GM19463 (cell line): ENCODE measurements around the gene VANGL1.

Experiments used
- ATAC-seq: cut with Tn5 transposase; IDR thresholded peaks from one replicate; pipeline ENCODE4 v1.9.1; 2021; ENCODE audit warnings: mild to moderate bottlenecking, moderate library complexity; ENCODE audit not compliant: unreplicated experiment

The VANGL1 gene

DNA sequence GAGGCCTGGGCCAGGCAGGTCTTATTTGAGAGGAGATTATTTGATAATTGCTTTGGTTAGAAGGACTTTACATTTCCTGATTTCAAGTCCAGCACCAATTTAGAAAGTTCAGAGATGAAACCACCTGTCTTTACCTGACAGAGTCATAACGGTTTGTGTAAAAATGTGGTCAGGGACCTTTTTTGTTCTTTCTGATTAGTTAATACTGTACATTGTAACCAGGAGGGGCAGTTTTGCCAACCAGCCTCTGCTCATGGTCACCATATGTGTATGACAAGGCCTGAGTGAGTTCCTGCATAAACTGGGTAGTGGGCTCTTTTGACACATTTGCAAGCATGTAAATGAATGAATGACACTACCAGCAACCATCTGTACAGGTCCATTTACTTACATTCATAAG lies 55.8 kb downstream of the VANGL1 start:
- no peak for ATAC-seq

DNA sequence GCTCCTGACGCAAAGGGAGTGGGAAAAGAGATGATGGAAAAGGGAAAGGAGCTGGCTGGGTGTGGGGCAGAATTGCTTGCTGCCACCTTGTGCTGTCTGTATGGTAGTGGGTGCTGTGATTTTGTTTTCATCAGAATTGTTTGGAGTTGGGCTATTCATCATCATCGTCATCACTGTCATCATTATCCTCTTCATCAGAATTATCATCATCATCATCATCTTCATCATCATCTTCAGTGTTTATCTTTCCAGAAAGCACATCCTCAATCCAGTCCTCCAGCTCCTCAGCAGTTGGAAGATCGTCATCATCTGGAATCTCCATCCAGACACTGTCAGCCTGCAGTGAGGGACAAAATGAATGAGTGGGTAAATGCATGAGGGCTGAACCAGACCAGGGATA lies 59.3 kb downstream of the VANGL1 start:
- no peak for ATAC-seq

DNA sequence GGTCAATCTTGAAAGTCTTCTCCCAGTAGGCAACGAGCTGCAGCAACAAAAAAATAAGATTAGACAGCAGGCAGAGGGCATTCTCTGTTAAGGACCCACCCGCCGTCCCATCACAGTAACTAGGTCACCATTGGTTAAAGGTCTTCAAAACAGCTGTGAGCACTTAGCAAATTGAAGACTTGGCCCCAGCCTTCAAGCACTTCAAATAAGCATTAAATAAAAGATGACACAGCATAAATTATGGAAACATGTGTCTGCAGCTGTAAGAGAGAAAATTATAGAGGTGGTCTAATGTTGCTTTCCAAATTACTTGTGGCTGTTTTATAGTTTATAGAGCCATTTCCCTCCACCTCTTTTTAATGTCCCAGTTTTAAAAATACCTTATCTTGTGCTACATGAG lies 61.2 kb downstream of the VANGL1 start:
- no peak for ATAC-seq

DNA sequence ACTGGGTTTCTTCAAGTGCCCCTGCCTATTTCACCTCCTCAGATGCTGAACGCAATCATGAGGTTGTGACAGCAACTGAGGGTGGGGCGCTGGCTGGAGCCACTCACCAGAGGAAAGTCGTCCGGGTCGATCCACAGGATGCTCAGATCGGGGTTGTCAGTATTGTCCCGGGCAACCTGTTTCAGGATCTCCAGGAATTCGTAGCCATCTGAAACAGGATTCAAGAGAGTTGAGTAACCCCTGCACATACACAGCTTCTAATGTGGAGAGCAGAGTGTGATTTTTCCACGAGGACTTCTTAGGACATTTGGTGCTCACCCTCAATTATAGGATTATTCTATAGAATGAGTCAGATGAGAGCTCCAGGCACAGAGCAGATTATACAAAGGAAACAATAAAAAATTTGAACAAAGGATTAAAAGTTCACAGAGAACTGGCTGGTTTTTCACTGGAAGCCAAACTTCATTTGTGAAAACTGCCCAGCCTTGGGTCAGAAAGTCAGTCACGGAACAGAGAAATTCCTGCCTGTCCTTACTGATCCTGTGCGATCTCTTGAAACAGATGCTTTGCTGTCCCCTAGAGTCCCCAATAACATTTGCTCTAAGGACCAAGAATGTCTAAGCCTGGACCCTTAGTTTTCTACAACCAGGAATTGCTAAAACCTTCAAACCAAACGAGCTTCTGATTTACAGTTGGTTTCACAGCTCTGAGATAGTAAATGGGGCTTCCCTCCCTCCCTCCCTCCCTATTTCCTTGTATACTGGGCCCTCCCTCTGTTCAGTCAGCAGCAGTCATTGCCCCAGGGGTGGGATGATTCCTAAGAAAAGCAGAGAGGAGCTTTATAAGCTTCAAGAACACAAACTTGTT lies 63.5 kb downstream of the VANGL1 start:
- ATAC-seq, result no peak

GRCh38 chr1:115705963-115706362 lies 64.2 kb downstream of the VANGL1 start:
- no peak for ATAC-seq

GRCh38 chr1:115706587-115707425 lies 65.0 kb downstream of the VANGL1 start:
- ATAC-seq, result no peak

DNA sequence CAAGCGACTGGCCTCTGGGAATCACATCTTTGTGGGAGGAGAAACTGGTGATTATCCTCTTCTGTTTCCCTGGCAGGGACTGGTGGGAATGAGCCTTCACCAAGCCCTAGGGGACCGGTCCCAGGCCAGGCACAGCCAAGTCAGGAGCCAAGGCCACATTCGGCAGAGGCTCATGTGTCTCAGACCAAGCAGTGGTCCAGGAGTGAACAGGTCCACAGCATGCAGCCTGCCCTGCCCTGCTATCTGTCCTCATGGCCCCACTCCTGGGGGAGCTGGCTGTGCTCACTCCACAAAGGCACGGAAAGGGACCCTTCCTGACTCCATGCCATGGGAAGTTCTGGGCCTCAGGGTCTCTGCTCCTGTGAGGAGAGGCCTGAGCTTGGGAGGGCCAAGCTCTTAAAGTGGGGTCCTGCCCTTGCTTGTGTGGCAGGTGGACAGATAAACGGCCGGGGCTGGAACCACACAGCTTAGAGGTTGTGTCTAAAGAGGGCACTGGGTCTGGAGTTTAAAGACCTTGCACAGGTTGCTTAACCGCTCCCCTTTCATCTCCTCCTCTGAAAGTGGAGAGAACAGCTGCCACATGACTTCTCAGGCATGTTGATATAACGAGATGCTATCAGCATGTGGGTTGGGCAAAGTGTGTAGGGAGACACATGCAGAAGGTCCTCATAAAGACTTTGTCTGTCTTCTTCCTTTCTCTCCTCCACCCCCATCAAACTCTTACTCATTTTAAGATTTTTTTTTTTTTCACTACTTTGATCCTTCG lies 69.3 kb downstream of the VANGL1 start:
- ATAC-seq, result no peak

- no peak for ATAC-seq
These were observed 71.3 kb downstream of the VANGL1 start for GRCh38 chr1:115712911-115713609.

- no peak for ATAC-seq
These were observed 72.1 kb downstream of the VANGL1 start for GRCh38 chr1:115713906-115714305.

GRCh38 chr1:115714572-115715141 lies 72.9 kb downstream of the VANGL1 start:
- no peak for ATAC-seq

- ATAC-seq, result no peak
These were observed 75.8 kb downstream of the VANGL1 start for GRCh38 chr1:115717541-115717940.

- no peak for ATAC-seq
These were observed 76.4 kb downstream of the VANGL1 start for GRCh38 chr1:115718011-115718754.

DNA sequence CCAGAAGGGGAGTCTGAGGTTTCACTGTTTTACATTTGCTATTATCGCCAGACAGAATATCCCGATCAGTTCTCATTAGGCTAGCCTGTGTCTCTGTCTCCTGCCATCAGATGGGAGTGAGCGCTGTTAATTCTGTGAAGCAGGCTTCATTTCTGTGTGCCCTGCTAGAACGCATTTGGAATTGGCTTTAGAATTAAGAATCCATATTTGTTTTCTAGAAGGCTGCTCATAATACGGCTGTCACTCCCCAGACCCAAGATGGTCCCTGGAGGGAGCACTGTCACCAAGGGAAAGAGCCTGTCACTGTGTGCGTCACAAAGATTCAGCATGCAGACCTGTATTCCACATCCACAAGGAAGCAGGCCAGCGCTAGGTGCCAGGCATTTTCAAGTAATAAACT lies 77.5 kb downstream of the VANGL1 start:
- no peak for ATAC-seq

- ATAC-seq, result no peak
These were observed 80.5 kb downstream of the VANGL1 start for GRCh38 chr1:115722221-115722620.

GRCh38 chr1:115723756-115724155 lies 82.0 kb downstream of the VANGL1 start:
- no peak for ATAC-seq

DNA sequence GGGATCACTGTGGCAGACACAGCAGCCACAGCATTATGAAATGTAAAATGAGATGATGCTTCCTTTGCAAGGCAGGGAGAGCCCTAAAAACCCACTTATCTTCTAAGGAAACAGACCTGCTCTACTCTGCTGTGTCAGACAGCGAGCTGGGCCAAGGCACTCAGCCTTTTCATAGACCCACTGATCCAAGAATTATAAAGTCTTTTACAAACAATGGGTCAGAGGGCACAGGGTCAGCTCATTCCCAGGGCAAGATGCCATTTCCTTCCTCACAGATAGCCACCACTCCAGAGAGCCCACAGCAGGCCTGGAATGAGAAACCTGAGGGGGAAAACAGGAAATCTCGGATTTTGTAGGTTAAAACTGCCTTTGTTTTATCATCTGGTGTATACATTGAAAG lies 83.8 kb downstream of the VANGL1 start:
- ATAC-seq, result no peak

GRCh38 chr1:115726161-115726560 lies 84.4 kb downstream of the VANGL1 start:
- ATAC-seq, result no peak

GRCh38 chr1:115726570-115726969 lies 84.8 kb downstream of the VANGL1 start:
- ATAC-seq, result no peak

DNA sequence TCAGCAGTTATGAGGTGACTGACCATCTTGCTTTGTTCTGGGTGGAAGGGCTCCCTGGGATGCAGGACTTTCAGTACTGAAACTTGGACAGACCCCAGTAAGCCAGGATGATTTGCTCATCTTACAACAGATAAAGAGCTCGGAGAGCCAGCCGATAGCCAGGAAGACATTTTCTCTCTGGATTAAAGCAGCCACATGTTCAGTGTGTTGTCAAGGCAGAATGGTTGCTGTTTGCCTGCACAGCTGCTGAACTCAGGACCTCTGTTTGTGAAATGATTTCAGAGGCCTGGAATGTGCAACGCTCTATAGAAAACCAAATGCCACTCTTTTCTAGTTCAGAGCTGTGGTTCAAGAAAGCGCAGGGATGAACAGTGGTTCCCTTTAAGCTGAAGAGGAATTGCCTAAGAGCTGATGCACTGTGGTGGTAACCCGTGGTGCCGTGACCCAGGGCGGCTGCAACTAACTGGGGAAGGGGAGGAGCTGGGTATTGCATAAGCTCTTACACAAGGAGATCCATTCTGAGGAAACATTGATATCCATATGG lies 86.0 kb downstream of the VANGL1 start:
- no peak for ATAC-seq
